GM21825 (cell line): ENCODE results near the gene SCCPDH.
"Not testable (repeated sequence)": the region's sequence is repeated elsewhere in the genome, so short reads cannot be mapped to it uniquely, and the experiment has no call there.

Experiments
- ATAC-seq: cut with Tn5 transposase; IDR thresholded peaks from one replicate; pipeline ENCODE4 v1.9.1; 2021; ENCODE audit warnings: mild to moderate bottlenecking, moderate library complexity; ENCODE audit not compliant: unreplicated experiment

SCCPDH gene

GRCh38 chr1:246798606-246799496, 74.6 kb downstream of the SCCPDH start:
- ATAC-seq, result no peak

- no peak for ATAC-seq
These were observed 76.1 kb downstream of the SCCPDH start for GRCh38 chr1:246800356-246800755.

DNA sequence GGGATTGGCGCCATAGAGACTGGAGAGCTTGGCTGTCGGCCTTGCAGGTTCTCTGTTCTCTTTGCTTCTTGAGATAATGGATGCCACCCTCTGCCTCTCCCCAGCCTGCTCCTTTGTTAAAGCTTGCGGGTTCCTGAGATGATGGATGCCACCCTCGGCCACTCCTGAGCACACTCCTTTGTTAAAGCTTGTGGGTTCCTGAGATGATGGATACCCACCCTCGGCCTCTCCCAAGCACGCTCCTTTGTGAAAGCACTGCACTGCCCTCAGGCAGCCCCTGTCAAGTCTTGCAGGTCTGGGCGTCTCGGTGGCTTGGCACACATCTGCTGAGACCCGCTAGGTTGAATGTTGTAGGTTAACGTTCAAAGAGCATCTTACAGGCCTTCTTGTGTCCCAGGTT, 76.5 kb downstream of the SCCPDH start:
- no peak for ATAC-seq

- no peak for ATAC-seq
These were observed 77.2 kb downstream of the SCCPDH start for GRCh38 chr1:246801241-246802020.

DNA sequence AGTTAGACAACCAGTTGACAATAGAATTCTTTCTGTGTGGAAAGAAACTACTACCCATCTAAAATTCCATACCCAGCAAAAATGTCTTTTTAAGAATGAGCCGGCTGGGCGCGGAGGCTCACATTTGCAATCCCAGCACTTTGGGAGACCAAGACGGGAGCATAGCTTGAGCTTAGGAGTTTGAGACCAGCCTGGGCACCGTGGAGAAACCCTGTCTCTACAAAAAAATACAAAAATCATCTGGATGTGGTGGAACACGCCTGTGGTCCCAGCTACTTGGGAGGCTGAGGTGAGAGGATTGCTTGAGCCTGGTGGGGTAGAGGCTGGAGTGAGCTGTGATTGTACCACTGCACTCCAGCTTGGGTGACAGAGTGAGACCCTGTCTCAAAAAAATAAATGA, 79.2 kb downstream of the SCCPDH start:
- ATAC-seq, result no peak

- ATAC-seq, result no peak
These were observed 79.7 kb downstream of the SCCPDH start for GRCh38 chr1:246803883-246804282.

GRCh38 chr1:246805135-246805716, 81.0 kb downstream of the SCCPDH start:
- ATAC-seq, result no peak

DNA sequence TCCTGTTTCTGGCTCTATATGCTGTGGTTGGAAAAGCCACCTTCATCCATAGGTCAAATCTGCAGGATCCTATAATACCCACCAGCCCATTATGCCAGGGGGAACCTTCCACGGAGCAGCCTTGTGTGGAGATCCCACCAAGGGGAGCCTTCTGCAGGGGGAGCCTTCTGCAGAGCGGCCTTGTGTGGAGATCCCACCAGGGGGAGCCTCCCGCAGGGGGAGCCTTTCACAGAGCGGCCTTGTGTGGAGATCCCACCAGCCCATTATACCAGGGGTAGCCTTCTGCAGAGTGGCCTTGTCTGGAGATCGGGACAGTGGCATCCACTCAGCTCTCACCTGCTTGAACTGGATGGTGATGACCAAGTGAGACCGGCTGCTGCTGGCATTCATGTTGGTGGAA, 85.3 kb downstream of the SCCPDH start:
- no peak for ATAC-seq

- ATAC-seq, result no peak
These were observed 87.8 kb downstream of the SCCPDH start for GRCh38 chr1:246811985-246812384.

- ATAC-seq, result not testable (repeated sequence)
These were observed 89.1 kb downstream of the SCCPDH start for GRCh38 chr1:246813325-246813724.

GRCh38 chr1:246814890-246815289, 90.7 kb downstream of the SCCPDH start:
- no peak for ATAC-seq

DNA sequence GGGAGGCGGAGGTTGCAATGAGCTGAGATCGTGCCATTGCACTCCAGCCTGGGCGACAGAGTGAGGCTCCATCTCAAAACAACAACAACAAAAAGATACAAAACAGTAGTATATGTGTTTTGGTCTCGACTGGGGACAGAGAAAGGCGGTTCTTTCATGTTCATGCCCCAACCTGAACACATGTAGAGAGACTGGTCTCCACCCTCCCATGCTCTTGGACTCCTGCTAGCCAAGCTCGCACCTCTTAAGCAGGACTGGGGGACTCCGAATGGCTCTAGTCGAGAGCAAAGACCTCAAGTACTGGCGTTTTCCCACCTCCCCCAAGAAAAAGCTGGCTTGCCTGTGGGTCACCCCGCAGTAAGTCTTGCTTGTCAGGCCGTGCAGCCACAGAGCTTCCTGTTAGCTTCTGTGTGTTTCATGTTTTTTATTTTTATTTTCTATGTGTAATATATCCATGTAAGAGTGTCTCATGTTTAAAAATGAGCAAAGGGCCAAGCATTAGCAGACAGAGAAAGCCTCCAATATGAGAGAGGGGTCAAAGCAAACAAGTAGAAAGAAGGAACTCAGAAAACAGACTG, 91.6 kb downstream of the SCCPDH start:
- no peak for ATAC-seq
